ENCODE measurements around the gene SHC3. TPM values are rescaled to one million over a fixed set of nuclear protein-coding genes. Genes with fewer than 3 reads are reported as not detected.

The SHC3 gene
- total RNA-seq, 2 donors from 2014 or later: 0.95 to 1.3 TPM

DNA sequence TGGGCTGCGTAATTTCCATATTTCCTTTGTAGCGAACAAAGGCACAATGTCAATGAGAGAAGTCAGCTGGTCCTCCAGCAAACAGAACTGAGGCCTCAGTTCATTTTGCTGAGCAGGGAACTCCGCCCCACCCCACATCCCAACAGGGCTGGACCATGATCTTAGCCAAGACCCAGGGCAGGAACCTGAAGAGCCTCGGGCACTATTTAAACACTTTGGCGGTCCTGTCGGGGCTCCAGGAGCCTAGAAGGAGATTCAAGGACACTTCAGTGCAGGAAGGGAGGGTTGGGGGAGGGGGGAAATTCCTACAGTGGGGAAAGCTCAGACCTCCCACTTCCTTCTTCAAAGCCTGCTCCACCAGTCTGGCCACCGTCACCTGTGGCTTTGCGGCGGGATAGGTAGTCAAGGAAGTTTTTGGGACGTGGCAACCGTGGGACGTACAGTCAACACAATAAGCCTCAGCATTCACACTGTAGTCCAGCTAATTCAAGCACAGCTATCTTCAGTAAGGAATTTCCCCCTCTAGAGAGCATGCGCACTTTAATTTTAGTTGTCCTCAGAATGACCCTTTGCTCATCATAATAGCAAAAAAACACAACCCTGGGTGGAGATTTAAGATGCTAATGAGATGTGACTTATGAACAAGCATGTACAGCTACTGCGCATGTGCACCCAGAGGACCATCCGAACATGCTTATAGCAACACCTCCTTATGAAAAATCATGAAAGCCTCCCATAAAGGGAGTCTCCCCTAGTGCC is 156.4 kb downstream of the SHC3 start:
- DNase-seq: no peak
- H3K27ac ChIP-seq (ENCODE audit: low read depth, low read length): no peak overlapping the region
- H3K9me3 ChIP-seq (ENCODE audit: control insufficient read depth, low read length): no peaks in the 10 kb centered on the region
- no peaks in the 10 kb centered on the region for H3K4me1 ChIP-seq (ENCODE audit: control insufficient read depth, insufficient read depth, low read length)
- H3K27me3 Mint-ChIP-seq (ENCODE audit: insufficient read depth): no peaks in the 10 kb centered on the region
- peaks cover 5% of the 10 kb centered on the region for H3K4me1 Mint-ChIP-seq
- H3K9me3 Mint-ChIP-seq: no peaks in the 10 kb centered on the region
- WGBS, 2 experiments (ENCODE audit: insufficient coverage in 1 of 2, insufficient read length in 1 of 2): 88 to 93% methylated on average over 5 to 15 of the region's 15 CpGs
- TF ChIP-seq, protein P1, sequence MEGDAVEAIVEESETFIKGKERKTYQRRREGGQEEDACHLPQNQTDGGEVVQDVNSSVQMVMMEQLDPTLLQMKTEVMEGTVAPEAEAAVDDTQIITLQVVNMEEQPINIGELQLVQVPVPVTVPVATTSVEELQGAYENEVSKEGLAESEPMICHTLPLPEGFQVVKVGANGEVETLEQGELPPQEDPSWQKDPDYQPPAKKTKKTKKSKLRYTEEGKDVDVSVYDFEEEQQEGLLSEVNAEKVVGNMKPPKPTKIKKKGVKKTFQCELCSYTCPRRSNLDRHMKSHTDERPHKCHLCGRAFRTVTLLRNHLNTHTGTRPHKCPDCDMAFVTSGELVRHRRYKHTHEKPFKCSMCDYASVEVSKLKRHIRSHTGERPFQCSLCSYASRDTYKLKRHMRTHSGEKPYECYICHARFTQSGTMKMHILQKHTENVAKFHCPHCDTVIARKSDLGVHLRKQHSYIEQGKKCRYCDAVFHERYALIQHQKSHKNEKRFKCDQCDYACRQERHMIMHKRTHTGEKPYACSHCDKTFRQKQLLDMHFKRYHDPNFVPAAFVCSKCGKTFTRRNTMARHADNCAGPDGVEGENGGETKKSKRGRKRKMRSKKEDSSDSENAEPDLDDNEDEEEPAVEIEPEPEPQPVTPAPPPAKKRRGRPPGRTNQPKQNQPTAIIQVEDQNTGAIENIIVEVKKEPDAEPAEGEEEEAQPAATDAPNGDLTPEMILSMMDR (conservative IDR thresholded peaks at IDR 0.05): no peak
- no peak overlapping the region for H3K4me3 Mint-ChIP-seq
- no peak overlapping the region for H3K4me3 ChIP-seq (ENCODE audit: low read length)
- H3K36me3 ChIP-seq (ENCODE audit: control insufficient read depth, insufficient read depth, low read length): no peaks in the 10 kb centered on the region
- no peaks in the 10 kb centered on the region for H3K36me3 Mint-ChIP-seq (ENCODE audit: low read depth)
- no peaks in the 10 kb centered on the region for H3K27me3 ChIP-seq (ENCODE audit: control insufficient read depth, insufficient read depth, low read length, poor library complexity, severe bottlenecking)
- no peak overlapping the region for H3K9ac ChIP-seq (ENCODE audit: extremely low read depth, low read length, poor library complexity, severe bottlenecking)
- H3K27ac Mint-ChIP-seq: peak overlapping the region; percentile 5

DNA sequence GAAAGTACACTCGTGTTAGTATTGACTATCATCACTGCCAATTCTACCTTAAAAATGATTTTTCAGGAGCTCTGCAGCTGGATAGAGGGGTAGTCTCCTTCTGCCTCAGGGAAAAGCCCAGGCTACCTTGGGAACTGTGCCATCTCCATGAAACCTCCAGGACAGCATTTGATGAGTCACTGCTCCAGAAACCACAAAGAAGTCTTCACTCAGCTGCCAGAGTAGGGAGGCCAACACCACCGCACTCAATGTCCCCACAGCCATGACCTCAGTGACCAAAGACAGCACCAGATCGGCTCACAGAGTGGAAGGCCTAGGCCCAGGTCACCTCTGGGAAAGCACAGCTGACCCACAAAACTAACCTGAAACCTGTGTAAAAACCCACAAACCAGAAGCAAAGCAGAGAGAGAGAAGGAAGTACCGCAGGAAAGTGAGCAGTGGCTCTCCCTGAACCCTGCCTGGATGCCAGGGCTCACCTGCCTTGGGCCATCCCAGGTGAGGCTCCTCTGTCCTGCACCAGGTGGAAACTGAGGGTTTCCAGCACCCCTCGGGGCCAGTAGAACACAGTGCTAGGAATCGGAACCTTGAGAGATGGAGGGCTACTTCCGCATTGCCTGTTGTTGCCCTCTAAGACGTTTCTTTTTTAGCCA is 157.3 kb downstream of the SHC3 start:
- no peaks in the 10 kb centered on the region for H3K27me3 ChIP-seq (ENCODE audit: control insufficient read depth, insufficient read depth, low read length, poor library complexity, severe bottlenecking)
- peaks cover 5% of the 10 kb centered on the region for H3K4me1 Mint-ChIP-seq
- no peak overlapping the region for H3K27ac ChIP-seq (ENCODE audit: low read depth, low read length)
- no peaks in the 10 kb centered on the region for H3K4me1 ChIP-seq (ENCODE audit: control insufficient read depth, insufficient read depth, low read length)
- H3K9ac ChIP-seq (ENCODE audit: extremely low read depth, low read length, poor library complexity, severe bottlenecking): no peak overlapping the region
- no peaks in the 10 kb centered on the region for H3K27me3 Mint-ChIP-seq (ENCODE audit: insufficient read depth)
- DNase-seq: no peak
- 95 to 100% methylated on average over 3 to 8 of the region's 8 CpGs for WGBS, 2 experiments (ENCODE audit: insufficient coverage in 1 of 2, insufficient read length in 1 of 2)
- H3K9me3 Mint-ChIP-seq: peaks cover 3% of the 10 kb centered on the region
- no peak overlapping the region for H3K4me3 Mint-ChIP-seq
- TF ChIP-seq, protein P1 (conservative IDR thresholded peaks at IDR 0.05): no peak
- no peaks in the 10 kb centered on the region for H3K36me3 Mint-ChIP-seq (ENCODE audit: low read depth)
- no peaks in the 10 kb centered on the region for H3K36me3 ChIP-seq (ENCODE audit: control insufficient read depth, insufficient read depth, low read length)
- H3K9me3 ChIP-seq (ENCODE audit: control insufficient read depth, low read length): no peaks in the 10 kb centered on the region
- peak overlapping the region; percentile 5 for H3K27ac Mint-ChIP-seq
- H3K4me3 ChIP-seq (ENCODE audit: low read length): no peak overlapping the region

DNA sequence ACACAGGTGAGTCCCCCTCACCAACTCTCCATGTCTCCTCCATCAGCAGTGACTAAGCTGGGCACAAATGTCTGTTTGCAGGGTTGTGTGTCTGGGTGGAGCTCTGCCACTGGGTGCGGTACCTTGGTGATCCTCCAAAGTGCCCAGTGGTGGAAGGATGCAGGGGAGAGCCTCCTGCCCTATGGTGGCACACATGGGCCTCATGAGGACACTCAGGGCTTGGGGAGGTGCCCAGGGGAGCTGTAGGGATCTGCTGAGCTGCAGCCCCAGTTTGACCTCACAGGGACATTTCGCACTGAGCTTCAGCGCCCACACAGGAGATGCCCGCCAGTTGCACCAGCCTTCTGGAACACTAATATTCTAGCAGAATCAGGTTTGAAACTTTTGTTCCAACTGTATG is 157.9 kb downstream of the SHC3 start:
- peaks cover 5% of the 10 kb centered on the region for H3K4me1 Mint-ChIP-seq
- H3K9ac ChIP-seq (ENCODE audit: extremely low read depth, low read length, poor library complexity, severe bottlenecking): no peak overlapping the region
- H3K27ac Mint-ChIP-seq: no peak overlapping the region
- H3K36me3 ChIP-seq (ENCODE audit: control insufficient read depth, insufficient read depth, low read length): no peaks in the 10 kb centered on the region
- DNase-seq: no peak
- peaks cover 3% of the 10 kb centered on the region for H3K9me3 Mint-ChIP-seq
- no peaks in the 10 kb centered on the region for H3K9me3 ChIP-seq (ENCODE audit: control insufficient read depth, low read length)
- no peaks in the 10 kb centered on the region for H3K27me3 ChIP-seq (ENCODE audit: control insufficient read depth, insufficient read depth, low read length, poor library complexity, severe bottlenecking)
- TF ChIP-seq, protein P1 (conservative IDR thresholded peaks at IDR 0.05): no peak
- H3K4me3 Mint-ChIP-seq: no peak overlapping the region
- H3K4me3 ChIP-seq (ENCODE audit: low read length): no peak overlapping the region
- no peaks in the 10 kb centered on the region for H3K27me3 Mint-ChIP-seq (ENCODE audit: insufficient read depth)
- H3K36me3 Mint-ChIP-seq (ENCODE audit: low read depth): no peaks in the 10 kb centered on the region
- WGBS, 2 experiments (ENCODE audit: insufficient coverage in 1 of 2, insufficient read length in 1 of 2): 86 to 97% methylated on average over 3 to 4 of the region's 4 CpGs
- H3K4me1 ChIP-seq (ENCODE audit: control insufficient read depth, insufficient read depth, low read length): no peaks in the 10 kb centered on the region
- no peak overlapping the region for H3K27ac ChIP-seq (ENCODE audit: low read depth, low read length)
